GM21528 (cell line): Measurements from ENCODE around the gene GNB4.

Experiments used
- ATAC-seq: cut with Tn5 transposase; IDR thresholded peaks from one replicate; pipeline ENCODE4 v1.9.1; 2021; ENCODE audit warnings: mild to moderate bottlenecking, moderate library complexity; ENCODE audit not compliant: unreplicated experiment, low FRiP score

GNB4 gene

DNA sequence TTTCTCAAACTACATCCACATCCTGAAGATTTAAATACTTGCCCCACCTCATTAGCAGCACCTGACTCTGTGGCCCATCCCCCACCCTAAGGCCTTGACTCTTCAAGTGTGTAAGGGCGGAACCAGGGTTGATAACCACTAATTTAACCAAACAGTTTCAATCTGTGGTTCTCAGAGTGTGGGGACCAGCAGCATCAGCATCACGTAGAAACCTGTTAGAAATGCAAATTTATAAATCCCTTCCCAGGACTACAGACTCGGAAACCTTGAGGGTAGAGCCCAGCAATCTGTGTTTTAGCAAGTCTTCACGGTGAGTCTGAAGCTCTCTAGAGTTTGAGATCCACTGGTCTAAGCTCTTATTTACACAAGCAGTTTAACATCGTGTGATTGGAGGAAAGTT, 12.4 kb downstream of the GNB4 start:
- ATAC-seq: peak; percentile 90

- no peak for ATAC-seq
Measured at GRCh38 chr3:179436517-179436916, 14.8 kb downstream of the GNB4 start.

DNA sequence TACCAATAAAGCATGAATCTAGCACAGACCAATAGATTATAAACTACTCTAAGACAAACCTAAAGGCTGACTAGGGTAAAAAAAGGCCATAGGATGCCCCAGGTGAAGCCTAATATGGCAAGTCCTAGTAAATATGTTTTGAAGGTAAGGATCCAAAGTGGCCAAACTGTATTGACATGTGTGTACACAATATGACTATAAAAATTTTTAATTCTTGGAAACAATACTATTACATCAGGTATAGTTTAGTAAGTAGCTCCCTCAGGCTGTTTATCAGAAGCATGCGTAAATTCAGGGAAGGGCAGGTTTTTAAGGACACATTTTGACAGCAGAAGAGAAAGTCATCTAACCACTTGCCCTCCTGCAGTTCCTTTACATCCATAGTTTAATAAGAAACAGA, 18.8 kb downstream of the GNB4 start:
- no peak for ATAC-seq

DNA sequence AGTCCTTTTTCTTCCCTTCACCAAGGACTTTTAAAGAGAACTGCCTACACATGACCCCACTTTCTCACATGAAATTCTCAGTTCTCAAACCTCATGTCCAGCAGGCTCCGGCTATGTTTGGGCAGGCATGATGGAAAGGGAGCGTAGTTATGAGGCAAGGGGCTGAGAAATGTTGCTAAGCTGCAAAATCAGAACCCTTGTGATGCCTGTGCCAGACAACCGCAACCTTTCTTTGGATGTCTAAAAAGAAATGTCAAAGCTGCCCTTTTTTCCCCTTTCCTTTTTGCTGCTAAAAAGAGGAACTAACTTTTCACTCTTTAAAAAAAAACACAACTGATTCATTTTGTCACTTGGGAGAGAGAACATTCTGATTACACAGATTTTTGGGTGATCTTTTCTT, 19.2 kb downstream of the GNB4 start:
- peak; percentile 50 for ATAC-seq

- ATAC-seq: no peak
Measured at GRCh38 chr3:179430277-179430870, 20.9 kb downstream of the GNB4 start.

- ATAC-seq: no peak
Measured at GRCh38 chr3:179428876-179429548, 22.3 kb downstream of the GNB4 start.

DNA sequence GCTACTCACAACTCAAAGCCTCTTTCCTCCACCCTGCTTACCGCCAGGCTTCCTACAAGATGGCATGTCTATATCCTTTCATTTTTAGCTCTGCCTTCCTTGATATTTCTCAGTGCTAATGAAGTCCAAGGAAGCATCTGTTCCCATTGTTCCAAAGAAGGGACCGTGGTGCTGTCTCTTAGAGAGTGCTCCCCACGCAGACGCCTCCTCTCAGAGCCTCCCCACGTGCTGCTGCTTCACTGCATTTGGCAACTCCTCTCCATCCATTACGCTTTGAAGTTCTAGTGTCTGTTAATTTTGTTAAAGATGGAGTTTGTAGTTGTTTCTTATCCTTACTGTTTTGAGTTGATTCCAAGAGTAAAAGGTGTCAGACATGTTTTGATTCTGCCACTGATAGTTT, 26.2 kb downstream of the GNB4 start:
- ATAC-seq: no peak

GRCh38 chr3:179421500-179421899, 29.8 kb downstream of the GNB4 start:
- no peak for ATAC-seq

DNA sequence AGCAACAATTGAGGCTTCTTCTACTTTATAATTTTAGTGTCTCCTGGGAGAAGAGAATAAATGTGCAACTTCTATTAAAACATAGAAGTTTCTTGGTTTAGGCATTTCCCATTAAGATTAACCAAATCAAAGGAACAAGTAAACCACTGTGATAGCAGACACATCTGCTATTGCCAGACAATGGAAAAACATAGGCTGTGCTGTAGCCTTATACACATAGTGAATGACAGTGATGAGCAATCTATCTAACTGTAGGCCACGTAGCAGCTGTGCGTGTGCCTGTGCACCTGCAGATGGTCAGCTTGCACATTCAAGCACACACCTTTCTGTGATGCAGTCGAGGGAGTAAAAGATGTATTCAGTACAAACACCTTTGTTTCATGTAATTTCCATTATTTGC, 32.7 kb downstream of the GNB4 start:
- no peak for ATAC-seq

- ATAC-seq: no peak
Measured at GRCh38 chr3:179416681-179417080, 34.6 kb downstream of the GNB4 start.

DNA sequence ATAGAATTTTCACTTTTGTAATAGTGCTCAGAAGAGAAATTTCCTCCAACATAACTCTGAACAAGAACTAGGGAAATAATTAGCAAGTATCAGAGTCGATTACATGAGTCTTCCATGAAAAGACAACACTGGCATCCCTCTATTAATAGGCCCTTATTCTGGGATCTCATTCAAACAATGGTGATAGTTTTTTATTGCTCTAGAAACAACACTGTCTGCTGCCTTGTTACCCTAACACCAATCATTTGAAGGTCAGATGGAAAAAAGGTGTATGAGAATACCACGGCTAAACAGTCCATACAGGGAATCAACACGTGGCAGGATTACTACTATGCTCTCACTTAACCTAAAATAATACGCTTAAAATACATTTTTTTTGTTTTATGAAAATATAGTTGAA, 35.9 kb downstream of the GNB4 start:
- ATAC-seq: no peak

DNA sequence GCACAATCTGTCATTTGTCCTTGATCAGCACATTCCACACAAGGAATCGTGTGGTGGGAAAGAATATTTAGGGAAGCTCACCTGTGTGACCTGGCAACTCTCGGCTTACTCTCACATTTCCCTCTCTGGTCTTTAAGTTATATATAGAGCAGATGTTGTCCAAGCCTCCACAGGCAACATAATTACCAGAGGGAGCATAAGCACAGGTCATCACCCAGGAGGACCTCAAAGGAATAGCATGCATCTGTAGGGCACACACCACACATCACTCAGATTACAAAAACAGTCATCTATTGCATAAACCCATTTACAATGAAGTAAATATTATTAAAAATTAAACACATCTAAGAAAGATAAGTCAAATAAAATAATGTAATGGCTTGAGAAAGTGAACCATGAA, 36.5 kb downstream of the GNB4 start:
- no peak for ATAC-seq

- ATAC-seq: no peak
Measured at GRCh38 chr3:179410999-179411398, 40.3 kb downstream of the GNB4 start.

- no peak for ATAC-seq
Measured at GRCh38 chr3:179410331-179410730, 40.9 kb downstream of the GNB4 start.

GRCh38 chr3:179404307-179404706, 47.0 kb downstream of the GNB4 start:
- no peak for ATAC-seq

- ATAC-seq: no peak
Measured at GRCh38 chr3:179402963-179403362, 48.3 kb downstream of the GNB4 start.

DNA sequence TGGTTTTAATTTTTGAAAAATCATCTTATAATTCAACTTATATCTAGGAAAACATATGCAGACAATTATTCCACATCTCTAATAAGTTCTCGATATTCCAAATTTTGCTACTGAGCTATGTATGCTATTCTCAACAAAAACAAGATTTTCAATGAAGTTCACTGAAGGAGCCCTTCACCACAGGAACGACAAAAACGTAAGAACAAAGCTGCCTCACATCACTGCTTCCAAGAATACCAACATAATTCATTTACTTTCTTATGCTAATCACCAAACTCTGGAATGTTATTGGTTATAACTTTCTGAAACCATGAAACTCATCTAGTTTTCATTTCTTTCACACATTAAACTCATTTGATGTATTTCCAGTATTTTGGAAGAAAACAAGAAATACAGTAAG, 49.7 kb downstream of the GNB4 start:
- ATAC-seq: no peak

GRCh38 chr3:179398574-179399231, 52.6 kb downstream of the GNB4 start:
- no peak for ATAC-seq

DNA sequence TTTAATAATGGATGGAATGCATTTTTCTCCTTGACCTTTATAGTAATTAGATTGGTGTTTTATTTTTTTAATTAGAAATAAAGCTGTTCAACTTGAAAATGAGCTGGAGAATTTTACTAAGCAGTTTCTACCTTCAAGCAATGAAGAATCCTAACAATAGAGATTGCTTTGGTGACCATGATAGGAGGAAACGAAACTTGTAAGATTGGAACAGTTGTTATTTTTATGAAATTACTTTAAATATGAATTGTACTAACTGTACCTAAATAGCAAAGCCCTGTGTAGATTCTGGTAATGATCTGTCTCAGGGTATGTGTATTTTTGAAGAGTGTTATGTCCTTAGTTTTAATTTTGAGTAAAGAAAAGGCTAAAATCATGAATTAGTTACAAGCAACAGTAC, 59.4 kb downstream of the GNB4 start:
- ATAC-seq: no peak

DNA sequence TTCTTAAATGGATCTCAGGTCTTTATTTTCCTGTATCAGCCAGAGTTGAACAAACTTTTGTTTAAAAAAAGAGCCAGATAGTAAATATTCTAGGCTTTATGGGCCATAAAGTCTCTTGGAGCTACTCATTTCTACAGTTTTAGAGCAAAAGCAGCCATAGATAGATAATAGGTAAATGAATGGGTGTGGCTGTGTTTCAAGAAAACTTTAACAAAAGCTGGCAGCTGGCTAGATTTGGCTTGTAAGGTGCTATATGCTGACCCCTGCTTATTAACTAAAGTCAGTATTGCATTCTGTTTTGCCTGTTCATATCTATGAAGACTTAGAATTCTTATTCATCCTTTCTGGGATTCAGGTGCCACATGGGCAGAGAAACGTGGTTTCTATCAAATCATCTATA, 74.8 kb downstream of the GNB4 start:
- no peak for ATAC-seq

DNA sequence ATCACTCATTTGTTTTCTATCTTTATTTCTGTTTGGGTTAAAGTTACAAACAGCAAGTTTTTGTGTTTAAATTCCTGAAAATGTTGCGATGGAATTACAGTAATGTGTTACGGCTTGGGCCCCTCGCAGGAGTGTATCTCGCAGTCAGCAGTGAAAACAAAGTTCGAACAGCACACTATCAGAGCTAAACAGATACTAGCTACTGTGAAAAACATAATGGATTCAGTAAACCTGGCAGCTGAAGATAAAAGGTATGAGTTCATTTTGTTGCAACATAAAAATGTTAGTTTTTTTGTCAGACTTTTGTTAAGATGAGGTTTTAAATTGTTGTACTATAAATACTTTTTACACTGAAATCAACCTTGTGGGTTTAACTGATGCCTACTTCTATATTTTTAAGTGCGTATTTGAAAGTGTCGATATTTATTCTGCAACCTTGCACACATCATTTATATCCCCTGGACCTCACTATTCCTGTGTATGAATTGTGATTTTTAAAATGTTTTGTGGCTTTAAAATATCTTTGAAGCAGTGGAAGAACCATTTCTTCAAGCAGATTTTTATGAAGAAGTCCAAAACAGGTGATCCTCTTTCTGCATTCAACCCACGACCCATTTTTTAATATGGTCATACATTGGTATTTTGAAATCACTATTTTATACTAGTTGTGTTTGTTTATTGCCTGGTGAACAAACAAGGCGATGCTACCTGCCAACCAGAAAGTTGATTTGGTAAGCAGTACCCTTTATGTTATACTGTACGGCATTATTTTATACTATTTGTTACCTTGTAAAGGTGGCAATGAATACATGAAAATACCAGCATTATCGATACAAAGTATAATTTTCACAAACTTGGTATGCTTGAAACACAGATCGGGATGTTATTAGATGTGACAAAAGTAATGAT, 75.9 kb downstream of the GNB4 start:
- ATAC-seq: no peak
